Transverse colon (tissue), 3 donors: ENCODE data around the gene TACC2.

Experiments used
- CTCF ChIP-seq, 5 experiments: fragments of 200-600 bp in 3 of 5; fragments of 450-650 bp in 2 of 5; sonication (generic) in 3 of 5; IDR thresholded peaks; 1 replicate in 2 of 5; 2 replicates in 3 of 5; pipeline ENCODE4 v1.5.1; 2016 to 2017; ENCODE audit warnings: antibody characterized with exemption in 5 of 5, inconsistent platforms in 3 of 5, mild to moderate bottlenecking in 2 of 5, moderate library complexity in 1 of 5
- EP300 ChIP-seq: sonication (generic); formaldehyde crosslinking; IDR thresholded peaks from one replicate; pipeline ENCODE4 v1.6.1; 2017; ENCODE audit warnings: antibody characterized with exemption, low read depth
- POLR2A ChIP-seq: fragments of 450-650 bp; IDR thresholded peaks from one replicate; pipeline ENCODE4 v1.6.1; 2016; ENCODE audit warnings: antibody characterized with exemption, mild to moderate bottlenecking, moderate library complexity

- TF ChIP-seq CTCF (IDR thresholded peaks at IDR 0.05) = no peak
- TF ChIP-seq EP300 = no peak
- no peak for TF ChIP-seq POLR2A
Observed at GRCh38 chr10:122184254-122184653, 195.3 kb downstream of the TACC2 start.
